ENCODE data around the gene RSPH9. TPM values are rescaled to one million over a fixed set of nuclear protein-coding genes. Genes with fewer than 3 reads are reported as not detected.

The RSPH9 gene
- total RNA-seq, 1 donor from 2014 or later = 0.22 TPM

- Mint-ChIP-seq H3K27me3 (ENCODE audit: unreplicated experiment) (peaks cover 2% of the 10 kb centered on the region), H3K4me3 (ENCODE audit: unreplicated experiment) (no peak overlapping the region), H3K9me3 (ENCODE audit: unreplicated experiment) (peaks cover 3% of the 10 kb centered on the region), H3K36me3 (ENCODE audit: unreplicated experiment) (peaks cover 5% of the 10 kb centered on the region), H3K27ac (ENCODE audit: unreplicated experiment) (no peak overlapping the region), H3K4me1 (ENCODE audit: low read depth, unreplicated experiment) (peaks cover 11% of the 10 kb centered on the region)
- no peak for TF ChIP-seq CTCF (IDR thresholded peaks at IDR 0.05; ENCODE audit: partially characterized antibody, unreplicated experiment)
- no peak for DNase-seq
Observed at GRCh38 chr6:43623880-43624785, 20.7 kb upstream of the RSPH9 start.

GRCh38 chr6:43624786-43625288, 20.0 kb upstream of the RSPH9 start:
- H3K9me3 Mint-ChIP-seq (ENCODE audit: unreplicated experiment) = peaks cover 7% of the 10 kb centered on the region
- H3K27ac Mint-ChIP-seq (ENCODE audit: unreplicated experiment) = no peak overlapping the region
- no peak for DNase-seq
- peaks cover 11% of the 10 kb centered on the region for H3K4me1 Mint-ChIP-seq (ENCODE audit: low read depth, unreplicated experiment)
- H3K4me3 Mint-ChIP-seq (ENCODE audit: unreplicated experiment) = no peak overlapping the region
- peaks cover 4% of the 10 kb centered on the region for H3K27me3 Mint-ChIP-seq (ENCODE audit: unreplicated experiment)
- no peak for TF ChIP-seq CTCF (IDR thresholded peaks at IDR 0.05; ENCODE audit: partially characterized antibody, unreplicated experiment)
- peaks cover 5% of the 10 kb centered on the region for H3K36me3 Mint-ChIP-seq (ENCODE audit: unreplicated experiment)

- H3K27ac Mint-ChIP-seq (ENCODE audit: unreplicated experiment) = no peak overlapping the region
- H3K27me3 Mint-ChIP-seq (ENCODE audit: unreplicated experiment) = peaks cover 8% of the 10 kb centered on the region
- H3K4me3 Mint-ChIP-seq (ENCODE audit: unreplicated experiment) = no peak overlapping the region
- peaks cover 15% of the 10 kb centered on the region for H3K4me1 Mint-ChIP-seq (ENCODE audit: low read depth, unreplicated experiment)
- H3K9me3 Mint-ChIP-seq (ENCODE audit: unreplicated experiment) = peaks cover 11% of the 10 kb centered on the region
- no peak for DNase-seq
- H3K36me3 Mint-ChIP-seq (ENCODE audit: unreplicated experiment) = peaks cover 5% of the 10 kb centered on the region
- no peak for TF ChIP-seq CTCF (IDR thresholded peaks at IDR 0.05; ENCODE audit: partially characterized antibody, unreplicated experiment)
Observed at GRCh38 chr6:43625393-43625992, 19.3 kb upstream of the RSPH9 start.

- peaks cover 16% of the 10 kb centered on the region for H3K4me1 Mint-ChIP-seq (ENCODE audit: low read depth, unreplicated experiment)
- DNase-seq = no peak
- no peak for TF ChIP-seq CTCF (IDR thresholded peaks at IDR 0.05; ENCODE audit: partially characterized antibody, unreplicated experiment)
- H3K27ac Mint-ChIP-seq (ENCODE audit: unreplicated experiment) = peak overlapping the region; percentile 90
- peaks cover 9% of the 10 kb centered on the region for H3K9me3 Mint-ChIP-seq (ENCODE audit: unreplicated experiment)
- peaks cover 1% of the 10 kb centered on the region for H3K36me3 Mint-ChIP-seq (ENCODE audit: unreplicated experiment)
- peak overlapping the region; percentile 78 for H3K4me3 Mint-ChIP-seq (ENCODE audit: unreplicated experiment)
- H3K27me3 Mint-ChIP-seq (ENCODE audit: unreplicated experiment) = peaks cover 10% of the 10 kb centered on the region
Observed at GRCh38 chr6:43627008-43627825, 17.6 kb upstream of the RSPH9 start.
